ENCODE results near the gene TOX2. TPM values are rescaled to one million over a fixed set of nuclear protein-coding genes. Genes with fewer than 3 reads are reported as not detected.

The TOX2 gene
- total RNA-seq, 2 donors from 2014 or later = 2.4 to 3.4 TPM

DNA sequence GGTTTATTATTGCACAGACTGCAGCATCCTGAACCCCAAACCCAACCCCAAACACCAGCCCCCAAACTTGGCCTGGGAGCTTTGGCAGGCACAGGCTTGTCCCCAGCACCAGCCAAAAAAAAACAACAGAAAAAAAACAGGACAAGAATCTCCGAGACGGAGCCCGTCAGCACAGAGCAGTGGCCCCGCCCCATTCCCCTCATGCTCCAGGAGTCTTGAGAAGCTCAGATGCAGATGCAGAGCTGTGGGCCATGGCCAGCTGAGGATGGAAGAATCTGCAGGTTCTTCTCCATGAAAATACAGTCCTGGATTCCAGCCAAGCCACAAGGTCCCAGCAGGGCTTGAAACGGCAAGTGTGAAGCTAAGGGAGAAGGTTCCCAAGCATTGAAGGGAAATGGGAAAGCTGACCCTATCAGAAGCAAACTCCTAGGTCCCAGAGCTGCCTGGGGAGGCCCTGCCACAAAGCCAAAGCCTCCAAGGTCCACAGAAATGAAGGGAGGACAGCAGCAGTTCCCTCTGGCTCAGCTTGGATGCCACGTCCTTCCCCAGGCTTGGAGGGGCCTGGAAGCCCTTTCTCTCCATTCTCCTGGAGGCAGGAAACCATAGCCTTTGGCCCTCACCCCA, 197.2 kb downstream of the TOX2 start:
- no peak overlapping the region for H3K9ac ChIP-seq (ENCODE audit: extremely low read depth, low read length, poor library complexity, severe bottlenecking)
- DNase-seq = peak; percentile 58
- Mint-ChIP-seq H3K9me3 (peaks cover 24% of the 10 kb centered on the region), H3K27me3 (ENCODE audit: insufficient read depth) (peaks cover 21% of the 10 kb centered on the region), H3K4me1 (peaks cover 6% of the 10 kb centered on the region), H3K36me3 (ENCODE audit: low read depth) (no peaks in the 10 kb centered on the region), H3K4me3 (no peak overlapping the region), H3K27ac (no peak overlapping the region)
- H3K9me3 ChIP-seq (ENCODE audit: control insufficient read depth, low read length) = peaks cover 24% of the 10 kb centered on the region
- WGBS, 2 experiments (ENCODE audit: insufficient coverage in 1 of 2, insufficient read length in 1 of 2) = 84 to 90% methylated on average over 5 to 6 of the region's 6 CpGs
- no peak overlapping the region for H3K4me3 ChIP-seq (ENCODE audit: low read length)
- H3K36me3 ChIP-seq (ENCODE audit: control insufficient read depth, insufficient read depth, low read length) = no peaks in the 10 kb centered on the region
- no peak overlapping the region for H3K27ac ChIP-seq (ENCODE audit: low read depth, low read length)
- no peak for TF ChIP-seq CTCF (conservative IDR thresholded peaks at IDR 0.05)
- H3K27me3 ChIP-seq (ENCODE audit: control insufficient read depth, insufficient read depth, low read length, poor library complexity, severe bottlenecking) = no peaks in the 10 kb centered on the region
- H3K4me1 ChIP-seq (ENCODE audit: control insufficient read depth, insufficient read depth, low read length) = no peaks in the 10 kb centered on the region

GRCh38 chr20:44112456-44112855, 197.8 kb downstream of the TOX2 start:
- Mint-ChIP-seq H3K4me1 (peaks cover 6% of the 10 kb centered on the region), H3K4me3 (no peak overlapping the region), H3K27ac (no peak overlapping the region), H3K9me3 (peaks cover 20% of the 10 kb centered on the region), H3K36me3 (ENCODE audit: low read depth) (no peaks in the 10 kb centered on the region), H3K27me3 (ENCODE audit: insufficient read depth) (peaks cover 17% of the 10 kb centered on the region)
- no peaks in the 10 kb centered on the region for H3K27me3 ChIP-seq (ENCODE audit: control insufficient read depth, insufficient read depth, low read length, poor library complexity, severe bottlenecking)
- H3K9ac ChIP-seq (ENCODE audit: extremely low read depth, low read length, poor library complexity, severe bottlenecking) = no peak overlapping the region
- DNase-seq = peak; percentile 42
- H3K4me3 ChIP-seq (ENCODE audit: low read length) = no peak overlapping the region
- TF ChIP-seq CTCF (conservative IDR thresholded peaks at IDR 0.05) = no peak
- H3K36me3 ChIP-seq (ENCODE audit: control insufficient read depth, insufficient read depth, low read length) = no peaks in the 10 kb centered on the region
- peaks cover 17% of the 10 kb centered on the region for H3K9me3 ChIP-seq (ENCODE audit: control insufficient read depth, low read length)
- no peak overlapping the region for H3K27ac ChIP-seq (ENCODE audit: low read depth, low read length)
- no peaks in the 10 kb centered on the region for H3K4me1 ChIP-seq (ENCODE audit: control insufficient read depth, insufficient read depth, low read length)
- WGBS, 2 experiments (ENCODE audit: insufficient coverage in 1 of 2, insufficient read length in 1 of 2) = 81 to 88% methylated on average over 4 to 6 of the region's 6 CpGs

DNA sequence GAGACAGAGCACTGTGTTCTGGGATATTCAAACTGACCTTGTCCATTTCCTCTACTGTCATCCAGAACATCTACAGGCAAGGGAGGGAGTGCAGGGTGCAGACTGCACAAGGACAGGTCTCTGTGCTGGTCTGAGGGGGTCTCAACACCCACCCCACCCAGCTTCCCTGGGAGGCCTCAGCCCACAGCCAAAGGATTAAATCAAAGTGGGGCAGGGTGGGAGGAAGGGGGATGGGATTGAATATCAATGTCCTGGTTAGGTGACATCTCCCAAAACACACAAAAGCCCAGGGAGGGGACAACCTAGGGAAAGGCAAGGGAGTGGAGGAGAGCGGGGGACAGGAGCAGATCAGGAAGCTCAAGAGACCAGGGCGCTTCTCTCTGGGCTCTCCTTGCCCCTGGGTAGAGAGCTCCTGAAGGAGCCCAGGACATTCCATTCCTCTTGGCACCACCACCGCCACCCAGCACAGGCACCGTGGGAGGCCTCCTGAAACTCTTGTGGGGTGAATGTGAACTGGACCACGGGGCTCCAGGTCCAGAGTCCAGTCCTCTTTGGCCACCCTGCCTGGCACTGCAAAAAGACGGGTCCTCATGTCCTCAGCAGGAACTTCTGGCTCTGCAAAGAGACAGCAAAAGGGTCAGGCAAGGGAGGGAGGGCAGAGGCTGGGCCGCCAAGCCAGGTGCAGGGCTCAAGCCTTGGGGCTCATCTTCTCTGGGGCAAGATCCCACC, 198.4 kb downstream of the TOX2 start:
- WGBS, 2 experiments (ENCODE audit: insufficient coverage in 1 of 2, insufficient read length in 1 of 2) = 72 to 86% methylated on average over 3 to 7 of the region's 7 CpGs
- no peaks in the 10 kb centered on the region for H3K36me3 ChIP-seq (ENCODE audit: control insufficient read depth, insufficient read depth, low read length)
- DNase-seq = peak; percentile 41
- Mint-ChIP-seq H3K4me1 (peaks cover 6% of the 10 kb centered on the region), H3K4me3 (no peak overlapping the region), H3K36me3 (ENCODE audit: low read depth) (no peaks in the 10 kb centered on the region), H3K27ac (no peak overlapping the region), H3K27me3 (ENCODE audit: insufficient read depth) (peaks cover 17% of the 10 kb centered on the region), H3K9me3 (peaks cover 14% of the 10 kb centered on the region)
- TF ChIP-seq CTCF (conservative IDR thresholded peaks at IDR 0.05) = no peak
- H3K27ac ChIP-seq (ENCODE audit: low read depth, low read length) = no peak overlapping the region
- H3K4me1 ChIP-seq (ENCODE audit: control insufficient read depth, insufficient read depth, low read length) = no peaks in the 10 kb centered on the region
- no peak overlapping the region for H3K4me3 ChIP-seq (ENCODE audit: low read length)
- no peak overlapping the region for H3K9ac ChIP-seq (ENCODE audit: extremely low read depth, low read length, poor library complexity, severe bottlenecking)
- peaks cover 11% of the 10 kb centered on the region for H3K9me3 ChIP-seq (ENCODE audit: control insufficient read depth, low read length)
- H3K27me3 ChIP-seq (ENCODE audit: control insufficient read depth, insufficient read depth, low read length, poor library complexity, severe bottlenecking) = no peaks in the 10 kb centered on the region
